ENCODE measurements around the gene PDZRN3.

DNA sequence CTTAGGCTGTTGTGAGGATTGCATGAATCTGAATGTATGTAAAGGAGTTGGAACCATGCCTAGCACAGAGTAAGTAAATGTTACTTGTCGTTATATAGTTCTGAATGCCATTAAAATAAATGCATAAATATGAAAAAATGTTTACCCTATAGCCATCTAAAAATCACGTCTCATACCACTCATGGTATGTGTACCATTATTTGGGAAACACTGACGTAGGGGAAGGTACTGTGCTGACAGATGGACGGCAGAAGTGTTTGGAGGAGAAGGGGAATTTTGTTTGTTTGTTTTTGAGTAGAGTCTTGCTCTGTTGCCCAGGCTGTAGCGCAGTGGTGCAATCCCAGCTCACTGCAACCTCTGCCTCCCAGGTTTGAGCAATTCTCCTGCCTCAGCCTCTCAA is 30.5 kb upstream of the PDZRN3 start:
- TF ChIP-seq ZNF101 (CRISPR knock-in tag; IDR thresholded peaks at IDR 0.05; ENCODE audit: borderline replicate concordance, low read depth) (no peak), ZNF790 (CRISPR knock-in tag; IDR thresholded peaks at IDR 0.05; ENCODE audit: borderline replicate concordance) (no peak), ZNF274 (CRISPR knock-in tag; IDR thresholded peaks at IDR 0.05) (no peak), ZFP36L1 (CRISPR knock-in tag; IDR thresholded peaks at IDR 0.05) (no peak), PPARG (CRISPR knock-in tag; conservative IDR thresholded peaks at IDR 0.05) (no peak), AGO2 (optimal IDR thresholded peaks at IDR 0.05; ENCODE audit: low read depth, low read length) (no peak)

Data from HepG2 (cell line).